Measurements from ENCODE around the gene FBXL22.

FBXL22 gene

DNA sequence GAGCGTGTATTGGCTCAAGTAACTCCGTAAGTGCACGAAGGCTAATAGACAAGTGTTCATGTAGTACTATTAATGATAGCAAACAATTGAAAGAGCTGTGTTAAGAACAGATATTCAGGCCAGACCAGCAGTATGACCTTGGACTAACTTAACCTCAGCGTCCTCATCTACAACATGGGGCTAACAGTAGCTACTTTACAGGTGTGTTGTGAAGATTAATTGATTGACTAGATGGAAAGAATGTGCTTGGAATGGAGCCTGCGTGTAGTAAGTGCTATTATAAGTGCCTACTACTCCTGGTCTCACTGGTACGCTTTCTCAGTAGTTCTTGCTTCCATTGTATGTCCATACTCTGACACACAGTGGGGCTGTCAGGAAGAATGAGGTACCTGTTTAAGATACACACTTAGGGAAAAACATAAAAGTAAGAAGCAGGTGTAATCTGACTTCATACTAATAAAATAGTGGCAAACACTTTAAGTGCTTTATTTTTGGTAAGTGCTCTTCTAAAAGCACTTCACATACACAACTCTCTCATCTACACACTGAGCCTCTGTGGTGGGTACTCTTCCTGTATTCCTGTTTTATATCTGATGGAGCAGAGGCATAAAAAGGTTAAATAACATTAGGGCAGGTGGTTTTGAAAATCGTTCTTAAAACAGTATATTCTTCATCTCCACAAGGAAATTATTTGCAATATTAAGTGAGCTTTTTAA lies 24.3 kb upstream of the FBXL22 start:
- Histone ChIP-seq H3K9me3 (ENCODE audit: control insufficient read depth, low read length) (no peaks in the 10 kb centered on the region), H3K4me3 (ENCODE audit: low read length) (no peak overlapping the region), H3K36me3 (ENCODE audit: control insufficient read depth, insufficient read depth, low read length) (no peaks in the 10 kb centered on the region), H3K9ac (ENCODE audit: low read length) (no peak overlapping the region), H3K27me3 (ENCODE audit: control insufficient read depth, insufficient read depth, low read length) (no peaks in the 10 kb centered on the region), H3K4me1 (ENCODE audit: control insufficient read depth, insufficient read depth, low read length) (no peaks in the 10 kb centered on the region)

DNA sequence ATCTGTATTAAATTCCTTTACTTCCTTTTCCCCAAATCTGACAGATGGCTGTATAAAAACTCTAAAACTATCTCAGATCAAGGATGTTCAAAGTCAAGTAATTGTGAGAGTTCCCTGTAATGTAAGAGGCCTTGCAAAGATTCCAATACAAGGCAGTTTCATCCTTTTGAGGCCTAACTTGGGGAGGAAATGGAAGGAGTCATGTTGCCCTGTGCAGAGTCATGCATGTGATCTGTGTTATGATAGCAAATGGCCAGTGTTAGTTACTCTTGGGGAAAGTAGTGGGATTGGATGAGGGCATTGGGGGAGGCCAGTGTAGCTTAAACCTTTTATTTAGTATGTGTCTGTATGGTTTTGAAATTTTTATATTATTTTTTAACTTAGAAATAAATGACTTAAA lies 23.7 kb upstream of the FBXL22 start:
- no peak overlapping the region for H3K4me3 ChIP-seq (ENCODE audit: low read length)
- no peaks in the 10 kb centered on the region for H3K4me1 ChIP-seq (ENCODE audit: control insufficient read depth, insufficient read depth, low read length)
- H3K36me3 ChIP-seq (ENCODE audit: control insufficient read depth, insufficient read depth, low read length), result no peaks in the 10 kb centered on the region
- no peaks in the 10 kb centered on the region for H3K9me3 ChIP-seq (ENCODE audit: control insufficient read depth, low read length)
- no peaks in the 10 kb centered on the region for H3K27me3 ChIP-seq (ENCODE audit: control insufficient read depth, insufficient read depth, low read length)
- H3K9ac ChIP-seq (ENCODE audit: low read length), result no peak overlapping the region

- Histone ChIP-seq H3K4me1 (ENCODE audit: control insufficient read depth, insufficient read depth, low read length) (no peaks in the 10 kb centered on the region), H3K4me3 (ENCODE audit: low read length) (no peak overlapping the region), H3K27me3 (ENCODE audit: control insufficient read depth, insufficient read depth, low read length) (no peaks in the 10 kb centered on the region), H3K9me3 (ENCODE audit: control insufficient read depth, low read length) (no peaks in the 10 kb centered on the region), H3K36me3 (ENCODE audit: control insufficient read depth, insufficient read depth, low read length) (no peaks in the 10 kb centered on the region), H3K9ac (ENCODE audit: low read length) (no peak overlapping the region)
Observed at GRCh38 chr15:63575312-63575711, 21.9 kb upstream of the FBXL22 start.

DNA sequence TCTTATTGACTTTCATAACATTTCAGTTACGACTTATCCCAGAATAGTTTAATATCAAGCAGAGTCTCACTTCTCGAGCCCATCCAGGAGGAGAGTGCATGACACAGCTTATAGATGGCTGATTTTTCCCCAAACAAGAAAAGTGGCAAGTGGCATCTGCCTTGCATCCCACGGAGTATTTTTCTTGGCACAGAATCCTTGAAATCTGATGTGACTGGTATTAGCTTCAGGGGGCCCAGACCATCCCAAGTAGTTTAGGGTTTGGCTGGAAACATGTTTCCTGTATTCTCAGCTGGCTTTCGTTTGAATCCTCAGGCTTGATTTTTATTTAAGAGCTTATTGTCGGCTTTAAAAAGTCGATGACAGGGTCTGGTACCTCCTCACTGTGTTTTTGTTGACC lies 20.7 kb upstream of the FBXL22 start:
- Histone ChIP-seq H3K36me3 (ENCODE audit: control insufficient read depth, insufficient read depth, low read length) (no peaks in the 10 kb centered on the region), H3K4me1 (ENCODE audit: control insufficient read depth, insufficient read depth, low read length) (no peaks in the 10 kb centered on the region)

GRCh38 chr15:63582179-63582578 lies 15.0 kb upstream of the FBXL22 start:
- H3K27me3 ChIP-seq (ENCODE audit: control insufficient read depth, insufficient read depth, low read length), result no peaks in the 10 kb centered on the region

More for the DNA sequence above, 20.7 kb upstream of the FBXL22 start:
- H3K27me3 ChIP-seq (ENCODE audit: control insufficient read depth, insufficient read depth, low read length), result no peaks in the 10 kb centered on the region
- H3K9ac ChIP-seq (ENCODE audit: low read length), result no peak overlapping the region
- H3K9me3 ChIP-seq (ENCODE audit: control insufficient read depth, low read length), result no peaks in the 10 kb centered on the region
- H3K4me3 ChIP-seq (ENCODE audit: low read length), result no peak overlapping the region

DNA sequence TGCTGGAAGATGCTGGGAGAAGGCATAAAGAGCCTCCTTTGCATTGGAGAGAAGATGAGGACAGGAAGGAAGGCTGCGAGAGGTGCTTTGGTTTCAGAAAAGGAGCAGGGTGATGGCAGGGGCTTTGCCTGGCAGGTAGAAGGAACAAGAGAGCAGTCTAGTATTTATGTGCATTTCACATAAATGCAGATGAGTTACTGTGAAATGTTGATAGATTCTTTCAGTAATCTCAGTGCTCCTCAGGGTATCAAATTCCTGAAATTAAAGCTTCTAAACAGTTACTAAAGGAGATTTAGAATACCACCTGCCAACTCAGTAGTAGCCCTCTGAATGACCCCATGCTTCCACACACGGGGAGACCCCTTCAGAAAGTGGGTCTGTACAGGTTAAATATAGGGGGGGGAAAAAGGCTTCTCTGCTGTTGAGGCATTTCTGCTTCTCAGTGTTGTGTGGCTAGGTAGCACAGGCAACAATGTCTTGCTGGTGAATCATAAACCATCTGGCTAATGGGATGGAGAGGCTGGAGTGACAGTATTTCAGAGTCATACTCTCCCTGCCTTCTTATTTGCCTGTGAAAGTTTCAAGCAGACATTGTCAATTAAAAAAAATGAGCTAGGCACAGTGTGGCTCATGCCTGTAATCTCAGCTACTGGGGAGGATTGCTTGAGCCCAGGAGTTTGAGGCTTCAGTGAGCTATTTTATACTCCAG lies 14.3 kb upstream of the FBXL22 start:
- H3K4me1 ChIP-seq (ENCODE audit: control insufficient read depth, insufficient read depth, low read length), result no peaks in the 10 kb centered on the region
- H3K4me3 ChIP-seq (ENCODE audit: low read length), result no peak overlapping the region
- H3K27me3 ChIP-seq (ENCODE audit: control insufficient read depth, insufficient read depth, low read length), result no peaks in the 10 kb centered on the region
- H3K36me3 ChIP-seq (ENCODE audit: control insufficient read depth, insufficient read depth, low read length), result no peaks in the 10 kb centered on the region
- H3K9ac ChIP-seq (ENCODE audit: low read length), result no peak overlapping the region
- H3K9me3 ChIP-seq (ENCODE audit: control insufficient read depth, low read length), result no peaks in the 10 kb centered on the region

More at GRCh38 chr15:63582179-63582578, 15.0 kb upstream of the FBXL22 start:
- no peak overlapping the region for H3K9ac ChIP-seq (ENCODE audit: low read length)
- no peak overlapping the region for H3K4me3 ChIP-seq (ENCODE audit: low read length)
- no peaks in the 10 kb centered on the region for H3K36me3 ChIP-seq (ENCODE audit: control insufficient read depth, insufficient read depth, low read length)
- H3K9me3 ChIP-seq (ENCODE audit: control insufficient read depth, low read length), result no peaks in the 10 kb centered on the region
- no peaks in the 10 kb centered on the region for H3K4me1 ChIP-seq (ENCODE audit: control insufficient read depth, insufficient read depth, low read length)

GRCh38 chr15:63586790-63587189 lies 10.4 kb upstream of the FBXL22 start:
- H3K27me3 ChIP-seq (ENCODE audit: control insufficient read depth, insufficient read depth, low read length), result no peaks in the 10 kb centered on the region
- H3K4me1 ChIP-seq (ENCODE audit: control insufficient read depth, insufficient read depth, low read length), result no peaks in the 10 kb centered on the region
- no peaks in the 10 kb centered on the region for H3K36me3 ChIP-seq (ENCODE audit: control insufficient read depth, insufficient read depth, low read length)
- H3K4me3 ChIP-seq (ENCODE audit: low read length), result no peak overlapping the region
- no peaks in the 10 kb centered on the region for H3K9me3 ChIP-seq (ENCODE audit: control insufficient read depth, low read length)
- H3K9ac ChIP-seq (ENCODE audit: low read length), result no peak overlapping the region

DNA sequence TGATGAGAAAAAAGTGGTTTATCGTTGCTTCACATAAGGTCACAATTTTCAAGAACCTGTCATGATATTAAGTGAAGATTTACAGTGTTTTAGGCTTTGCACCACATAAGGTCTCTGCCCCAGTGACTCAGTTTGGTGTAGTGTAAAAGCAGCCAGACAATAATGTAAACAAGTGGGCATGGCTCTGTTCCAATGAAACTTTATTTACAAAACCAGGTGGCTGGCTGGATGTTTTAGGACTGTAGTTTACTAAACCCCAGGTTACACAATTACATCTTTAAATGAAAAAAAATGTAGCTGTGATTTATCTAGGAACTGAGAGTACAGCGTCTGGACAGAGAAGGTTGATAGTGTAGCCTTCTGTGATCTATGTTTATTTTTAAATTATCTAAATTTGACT lies 9.7 kb upstream of the FBXL22 start:
- H3K4me1 ChIP-seq (ENCODE audit: control insufficient read depth, insufficient read depth, low read length), result no peaks in the 10 kb centered on the region

DNA sequence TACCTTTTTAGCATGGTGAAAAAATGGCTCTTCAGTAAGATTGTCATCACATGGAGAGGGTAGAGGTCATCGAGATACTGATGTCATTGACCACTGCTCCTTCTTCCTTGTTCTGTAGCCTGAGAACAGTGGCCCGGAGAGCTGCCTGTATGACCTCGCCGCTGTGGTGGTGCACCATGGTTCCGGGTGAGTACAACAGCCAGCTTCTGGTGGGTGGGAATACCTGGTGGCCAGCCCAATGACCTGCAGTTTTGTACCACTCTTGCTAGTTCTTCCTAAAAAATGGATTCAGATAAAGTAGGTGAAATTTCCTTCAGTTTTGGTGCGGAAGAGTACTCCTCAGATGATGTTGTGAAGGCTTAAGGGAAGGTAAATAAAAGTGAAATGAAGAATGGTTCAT lies 8.4 kb upstream of the FBXL22 start:
- H3K36me3 ChIP-seq (ENCODE audit: control insufficient read depth, insufficient read depth, low read length), result no peaks in the 10 kb centered on the region
- no peaks in the 10 kb centered on the region for H3K9me3 ChIP-seq (ENCODE audit: control insufficient read depth, low read length)
- no peaks in the 10 kb centered on the region for H3K4me1 ChIP-seq (ENCODE audit: control insufficient read depth, insufficient read depth, low read length)
- no peak overlapping the region for H3K9ac ChIP-seq (ENCODE audit: low read length)
- H3K27me3 ChIP-seq (ENCODE audit: control insufficient read depth, insufficient read depth, low read length), result no peaks in the 10 kb centered on the region
- H3K4me3 ChIP-seq (ENCODE audit: low read length), result no peak overlapping the region

More for the DNA sequence above, 9.7 kb upstream of the FBXL22 start:
- Histone ChIP-seq H3K9me3 (ENCODE audit: control insufficient read depth, low read length) (no peaks in the 10 kb centered on the region), H3K27me3 (ENCODE audit: control insufficient read depth, insufficient read depth, low read length) (no peaks in the 10 kb centered on the region), H3K9ac (ENCODE audit: low read length) (no peak overlapping the region), H3K4me3 (ENCODE audit: low read length) (no peak overlapping the region), H3K36me3 (ENCODE audit: control insufficient read depth, insufficient read depth, low read length) (no peaks in the 10 kb centered on the region)

DNA sequence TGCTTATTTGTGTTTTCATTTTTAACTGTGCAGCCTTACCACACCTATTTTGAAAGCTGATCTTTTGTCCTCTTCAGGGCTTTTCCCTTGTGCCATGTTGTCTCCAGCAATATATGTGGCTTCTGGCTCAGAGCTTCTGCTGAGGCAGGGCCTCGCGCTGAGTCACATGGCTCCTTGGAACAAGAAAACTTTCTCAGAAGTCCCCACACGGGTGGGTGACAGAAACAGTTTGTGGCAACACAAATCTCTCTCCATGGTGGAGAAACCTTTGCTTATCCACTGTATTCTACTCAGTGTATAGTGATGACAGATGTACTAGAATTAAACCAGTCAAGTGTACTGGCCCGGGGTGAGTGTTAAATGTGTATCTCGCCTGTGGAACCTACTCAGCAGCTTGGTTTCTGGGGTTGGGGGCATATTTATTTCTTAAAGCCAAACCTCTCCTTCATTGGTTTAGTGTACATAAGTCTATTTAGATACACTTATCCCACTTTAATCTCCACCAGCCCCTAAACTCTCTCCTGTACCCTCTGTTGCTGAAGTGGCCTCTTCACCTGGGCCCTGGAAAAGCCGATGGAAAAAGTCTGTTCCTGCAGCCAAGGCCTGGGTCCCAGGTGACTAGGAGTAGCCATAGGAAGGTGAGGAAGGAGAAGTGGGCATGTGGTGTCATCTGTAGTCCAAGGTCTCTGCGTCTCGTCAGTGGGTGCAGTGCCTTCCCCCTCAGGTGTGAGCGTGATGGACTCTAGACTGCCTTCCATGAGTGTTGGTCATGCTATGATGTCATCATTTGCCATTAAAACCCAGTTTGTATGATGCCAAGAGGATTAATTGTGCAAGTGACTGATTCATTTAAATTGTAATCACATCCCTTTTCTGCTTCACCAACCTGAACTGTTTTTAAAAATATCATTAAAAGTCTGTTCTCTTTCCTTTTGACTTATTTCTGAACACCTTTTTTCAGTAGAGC lies 3.2 kb upstream of the FBXL22 start:
- no peaks in the 10 kb centered on the region for H3K36me3 ChIP-seq (ENCODE audit: control insufficient read depth, insufficient read depth, low read length)

DNA sequence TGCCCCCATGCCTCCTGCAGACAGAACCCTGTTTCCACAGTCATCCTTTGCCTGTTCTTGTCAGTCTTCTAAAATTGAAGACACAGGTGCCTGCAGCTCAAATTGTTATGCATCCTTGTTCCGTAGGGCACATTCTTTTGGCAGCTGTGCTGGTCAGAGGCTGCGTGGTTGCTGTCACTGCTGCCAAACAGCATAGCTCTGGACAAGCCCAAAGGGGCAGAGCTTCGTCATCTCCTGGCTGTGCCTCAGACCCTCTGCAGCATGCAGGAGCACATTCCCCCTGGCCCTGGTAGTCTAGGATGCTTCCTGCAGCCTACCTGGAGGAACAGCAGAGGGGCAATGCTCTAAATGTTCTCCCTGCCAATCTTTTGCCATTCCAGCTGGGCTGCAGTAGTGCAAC lies 2.1 kb upstream of the FBXL22 start:
- H3K4me1 ChIP-seq (ENCODE audit: control insufficient read depth, insufficient read depth, low read length), result peaks cover 23% of the 10 kb centered on the region
- no peak overlapping the region for H3K9ac ChIP-seq (ENCODE audit: low read length)

More for the DNA sequence above, 3.2 kb upstream of the FBXL22 start:
- Histone ChIP-seq H3K4me3 (ENCODE audit: low read length) (no peak overlapping the region), H3K4me1 (ENCODE audit: control insufficient read depth, insufficient read depth, low read length) (peaks cover 17% of the 10 kb centered on the region), H3K27me3 (ENCODE audit: control insufficient read depth, insufficient read depth, low read length) (no peaks in the 10 kb centered on the region), H3K9me3 (ENCODE audit: control insufficient read depth, low read length) (no peaks in the 10 kb centered on the region), H3K9ac (ENCODE audit: low read length) (no peak overlapping the region)

GRCh38 chr15:63595688-63596087 lies 1.5 kb upstream of the FBXL22 start:
- Histone ChIP-seq H3K4me1 (ENCODE audit: control insufficient read depth, insufficient read depth, low read length) (peaks cover 26% of the 10 kb centered on the region), H3K27me3 (ENCODE audit: control insufficient read depth, insufficient read depth, low read length) (no peaks in the 10 kb centered on the region), H3K9me3 (ENCODE audit: control insufficient read depth, low read length) (no peaks in the 10 kb centered on the region), H3K9ac (ENCODE audit: low read length) (no peak overlapping the region), H3K4me3 (ENCODE audit: low read length) (no peak overlapping the region), H3K36me3 (ENCODE audit: control insufficient read depth, insufficient read depth, low read length) (no peaks in the 10 kb centered on the region)

More for the DNA sequence above, 2.1 kb upstream of the FBXL22 start:
- no peaks in the 10 kb centered on the region for H3K9me3 ChIP-seq (ENCODE audit: control insufficient read depth, low read length)
- no peaks in the 10 kb centered on the region for H3K27me3 ChIP-seq (ENCODE audit: control insufficient read depth, insufficient read depth, low read length)
- H3K4me3 ChIP-seq (ENCODE audit: low read length), result no peak overlapping the region
- no peaks in the 10 kb centered on the region for H3K36me3 ChIP-seq (ENCODE audit: control insufficient read depth, insufficient read depth, low read length)
